PC-3 (cell line): ENCODE results near the gene CEBPA.

Experiments used
- CTCF ChIP-seq: fragments of 300-600 bp; sonication (generic); conservative IDR thresholded peaks from 2 replicates; pipeline ENCODE4 v1.5.1; 2017; ENCODE audit warnings: antibody characterized with exemption, low read depth, mild to moderate bottlenecking, low read length
- EZH2 ChIP-seq: fragments of 300-600 bp; sonication (generic); IDR thresholded peaks from one replicate; pipeline ENCODE4 v1.6.1; 2017; ENCODE audit warnings: antibody characterized with exemption, mild to moderate bottlenecking, low read length; ENCODE audit not compliant: unreplicated experiment

- TF ChIP-seq EZH2, result no peak
- TF ChIP-seq CTCF, result no peak
Measured at GRCh38 chr19:33323093-33323820, 20.9 kb upstream of the CEBPA start.
